ENCODE data around the gene LY6G5C. TPM values are rescaled to one million over a fixed set of nuclear protein-coding genes. Genes with fewer than 3 reads are reported as not detected.

The LY6G5C gene
- polyA plus RNA-seq, result 2.6 TPM
- long read RNA-seq, donor 1, result 0 reads
- long read RNA-seq, donor 2, partial matches to known transcripts, result 0 of 2 reads
- long read RNA-seq, donor 2, other reads (novel, unspliced or antisense), result 0 of 2 reads
- long read RNA-seq, donor 3, partial matches to known transcripts, result 0 of 2 reads
- long read RNA-seq, donor 3, other reads (novel, unspliced or antisense), result 0 of 2 reads
- long read RNA-seq, donor 4, result 0 reads
- long read RNA-seq, donor 5, result 0 reads
- long read RNA-seq, donor 6, partial matches to known transcripts, result 0 of 1 reads
- long read RNA-seq, donor 6, other reads (novel, unspliced or antisense), result 0 of 1 reads
- long read RNA-seq, donor 7, result 0 reads
- long read RNA-seq, donor 8, partial matches to known transcripts, result 0 of 2 reads
- long read RNA-seq, donor 8, other reads (novel, unspliced or antisense), result 0 of 2 reads
- long read RNA-seq, donor 9, partial matches to known transcripts, result 0 of 1 reads
- long read RNA-seq, donor 9, other reads (novel, unspliced or antisense), result 0 of 1 reads
- long read RNA-seq, donor 10, partial matches to known transcripts, result 0 of 1 reads
- long read RNA-seq, donor 10, other reads (novel, unspliced or antisense), result 0 of 1 reads
- long read RNA-seq, donor 11, partial matches to known transcripts, result 0 of 1 reads
- long read RNA-seq, donor 11, other reads (novel, unspliced or antisense), result 0 of 1 reads

GRCh38 chr6:31680226-31681134 lies at the start of gene LY6G5C:
TSS of gene LY6G5C (minus strand) at chr6:31681067. CDS start at chr6:31680373, 694 bp downstream.
- peak within 1 kb of the TSS; percentile 71 for H3K27ac ChIP-seq (ENCODE audit: low read length)
- no peaks in the 10 kb centered on the region for H3K9me3 ChIP-seq (ENCODE audit: control insufficient read depth, low read depth, low read length)
- WGBS (ENCODE audit: insufficient coverage, low lambda C conversion rate), result 10% methylated on average over 2 of the region's 17 CpGs
- H3K36me3 ChIP-seq (ENCODE audit: control insufficient read depth, insufficient read depth, low read length), result no peaks in the 10 kb centered on the region
- DNase-seq, result peak; percentile 80 to 82
- peak within 1 kb of the TSS; percentile 53 for H3K4me3 ChIP-seq (ENCODE audit: low read length)
- peaks cover 15% of the 10 kb centered on the region for H3K4me1 ChIP-seq (ENCODE audit: control insufficient read depth, insufficient read depth, low read length)
- H3K27me3 ChIP-seq (ENCODE audit: control insufficient read depth, insufficient read depth, low read length), result no peaks in the 10 kb centered on the region

DNA sequence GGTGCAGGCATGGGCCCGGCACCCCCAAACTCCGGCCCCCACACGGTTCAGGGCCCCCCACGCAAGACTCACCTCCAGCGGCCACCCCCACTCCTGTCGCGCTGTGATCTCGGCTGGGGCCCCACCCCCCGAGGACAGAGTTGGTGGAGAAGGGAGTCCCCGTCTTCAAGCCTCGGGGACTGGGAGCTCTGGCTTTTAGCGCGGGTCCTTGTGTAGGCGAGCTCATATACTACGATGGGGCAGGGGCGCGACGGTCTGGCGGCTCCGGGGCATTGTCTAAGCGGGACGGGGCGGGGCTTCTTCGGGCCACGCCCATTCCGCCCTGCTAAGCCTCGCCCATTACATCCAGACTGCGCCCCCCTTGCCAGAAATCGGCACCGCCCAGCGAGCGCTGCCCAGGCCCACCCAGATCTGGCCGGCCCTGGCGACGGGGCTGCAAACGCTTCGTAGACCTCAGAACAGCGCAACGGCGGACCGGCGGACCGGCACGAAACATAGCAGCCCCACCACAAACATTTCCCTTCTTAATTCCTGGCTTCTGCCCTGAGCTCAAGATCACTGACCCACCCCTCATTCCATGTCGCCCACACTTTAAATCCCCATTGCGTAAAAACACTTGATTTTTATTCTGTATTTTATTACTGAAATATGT lies 49.2 kb upstream of the LY6G5C start:
- Histone ChIP-seq H3K27me3 (ENCODE audit: control insufficient read depth, insufficient read depth, low read length) (no peaks in the 10 kb centered on the region), H3K4me3 (ENCODE audit: low read length) (peak overlapping the region; percentile 96), H3K36me3 (ENCODE audit: control insufficient read depth, insufficient read depth, low read length) (peaks cover 68% of the 10 kb centered on the region), H3K27ac (ENCODE audit: low read length) (peak overlapping the region; percentile 99), H3K4me1 (ENCODE audit: control insufficient read depth, insufficient read depth, low read length) (peaks cover 30% of the 10 kb centered on the region), H3K9me3 (ENCODE audit: control insufficient read depth, low read depth, low read length) (no peaks in the 10 kb centered on the region)
- peak; percentile 88 for DNase-seq
- WGBS (ENCODE audit: insufficient coverage, low lambda C conversion rate), result no CpG with 5 or more reads among the region's 46 CpGs

- Histone ChIP-seq H3K4me3 (ENCODE audit: low read length) (peak overlapping the region; percentile 96), H3K4me1 (ENCODE audit: control insufficient read depth, insufficient read depth, low read length) (peaks cover 30% of the 10 kb centered on the region), H3K9me3 (ENCODE audit: control insufficient read depth, low read depth, low read length) (no peaks in the 10 kb centered on the region), H3K27me3 (ENCODE audit: control insufficient read depth, insufficient read depth, low read length) (no peaks in the 10 kb centered on the region), H3K36me3 (ENCODE audit: control insufficient read depth, insufficient read depth, low read length) (peaks cover 68% of the 10 kb centered on the region), H3K27ac (ENCODE audit: low read length) (peak overlapping the region; percentile 99)
- DNase-seq, result peak; percentile 87 to 94
- no CpG with 5 or more reads among the region's 29 CpGs for WGBS (ENCODE audit: insufficient coverage, low lambda C conversion rate)
These were observed 48.7 kb upstream of the LY6G5C start for GRCh38 chr6:31729515-31729978.

- H3K4me3 ChIP-seq (ENCODE audit: low read length), result peak within 1 kb of the TSS; percentile 96
- H3K9me3 ChIP-seq (ENCODE audit: control insufficient read depth, low read depth, low read length), result no peaks in the 10 kb centered on the region
- peaks cover 24% of the 10 kb centered on the region for H3K4me1 ChIP-seq (ENCODE audit: control insufficient read depth, insufficient read depth, low read length)
- H3K36me3 ChIP-seq (ENCODE audit: control insufficient read depth, insufficient read depth, low read length), result peaks cover 62% of the 10 kb centered on the region
- no CpG with 5 or more reads among the region's 36 CpGs for WGBS (ENCODE audit: insufficient coverage, low lambda C conversion rate)
- peak in 1 of 2 donors; percentile 35 for DNase-seq
- H3K27ac ChIP-seq (ENCODE audit: low read length), result peak within 1 kb of the TSS; percentile 99
- no peaks in the 10 kb centered on the region for H3K27me3 ChIP-seq (ENCODE audit: control insufficient read depth, insufficient read depth, low read length)
These were observed 48.1 kb upstream of the LY6G5C start, which contains the start of gene DDAH2 for GRCh38 chr6:31728767-31729514. TSS of gene DDAH2 (minus strand) at chr6:31729299. CDS start at chr6:31729161, 138 bp downstream.

- Histone ChIP-seq H3K4me3 (ENCODE audit: low read length) (peak overlapping the region; percentile 96), H3K4me1 (ENCODE audit: control insufficient read depth, insufficient read depth, low read length) (peaks cover 20% of the 10 kb centered on the region), H3K36me3 (ENCODE audit: control insufficient read depth, insufficient read depth, low read length) (peaks cover 52% of the 10 kb centered on the region), H3K9me3 (ENCODE audit: control insufficient read depth, low read depth, low read length) (peaks cover 2% of the 10 kb centered on the region), H3K27ac (ENCODE audit: low read length) (no peak overlapping the region), H3K27me3 (ENCODE audit: control insufficient read depth, insufficient read depth, low read length) (no peaks in the 10 kb centered on the region)
- DNase-seq, result no peak
- WGBS (ENCODE audit: insufficient coverage, low lambda C conversion rate), result no CpG with 5 or more reads among the region's 41 CpGs
These were observed 47.1 kb upstream of the LY6G5C start for GRCh38 chr6:31727717-31728671.

- peaks cover 46% of the 10 kb centered on the region for H3K36me3 ChIP-seq (ENCODE audit: control insufficient read depth, insufficient read depth, low read length)
- no peaks in the 10 kb centered on the region for H3K27me3 ChIP-seq (ENCODE audit: control insufficient read depth, insufficient read depth, low read length)
- peaks cover 2% of the 10 kb centered on the region for H3K9me3 ChIP-seq (ENCODE audit: control insufficient read depth, low read depth, low read length)
- H3K27ac ChIP-seq (ENCODE audit: low read length), result no peak overlapping the region
- peaks cover 20% of the 10 kb centered on the region for H3K4me1 ChIP-seq (ENCODE audit: control insufficient read depth, insufficient read depth, low read length)
- no peak for DNase-seq
- WGBS (ENCODE audit: insufficient coverage, low lambda C conversion rate), result no CpG with 5 or more reads among the region's 7 CpGs
- no peak overlapping the region for H3K4me3 ChIP-seq (ENCODE audit: low read length)
These were observed 46.3 kb upstream of the LY6G5C start for GRCh38 chr6:31727034-31727716.

- WGBS (ENCODE audit: insufficient coverage, low lambda C conversion rate), result no CpG with 5 or more reads among the region's 12 CpGs
- DNase-seq, result no peak
- peaks cover 2% of the 10 kb centered on the region for H3K9me3 ChIP-seq (ENCODE audit: control insufficient read depth, low read depth, low read length)
- peaks cover 32% of the 10 kb centered on the region for H3K36me3 ChIP-seq (ENCODE audit: control insufficient read depth, insufficient read depth, low read length)
- H3K27me3 ChIP-seq (ENCODE audit: control insufficient read depth, insufficient read depth, low read length), result no peaks in the 10 kb centered on the region
- H3K27ac ChIP-seq (ENCODE audit: low read length), result no peak overlapping the region
- peaks cover 18% of the 10 kb centered on the region for H3K4me1 ChIP-seq (ENCODE audit: control insufficient read depth, insufficient read depth, low read length)
- H3K4me3 ChIP-seq (ENCODE audit: low read length), result no peak overlapping the region
These were observed 44.9 kb upstream of the LY6G5C start for GRCh38 chr6:31725502-31726350.
